ENCODE data around the gene PHACTR2. TPM values are rescaled to one million over a fixed set of nuclear protein-coding genes. Genes with fewer than 3 reads are reported as not detected.

The PHACTR2 gene
- total RNA-seq, 2 experiments from 2014 or later: 19.6 to 25.0 TPM

DNA sequence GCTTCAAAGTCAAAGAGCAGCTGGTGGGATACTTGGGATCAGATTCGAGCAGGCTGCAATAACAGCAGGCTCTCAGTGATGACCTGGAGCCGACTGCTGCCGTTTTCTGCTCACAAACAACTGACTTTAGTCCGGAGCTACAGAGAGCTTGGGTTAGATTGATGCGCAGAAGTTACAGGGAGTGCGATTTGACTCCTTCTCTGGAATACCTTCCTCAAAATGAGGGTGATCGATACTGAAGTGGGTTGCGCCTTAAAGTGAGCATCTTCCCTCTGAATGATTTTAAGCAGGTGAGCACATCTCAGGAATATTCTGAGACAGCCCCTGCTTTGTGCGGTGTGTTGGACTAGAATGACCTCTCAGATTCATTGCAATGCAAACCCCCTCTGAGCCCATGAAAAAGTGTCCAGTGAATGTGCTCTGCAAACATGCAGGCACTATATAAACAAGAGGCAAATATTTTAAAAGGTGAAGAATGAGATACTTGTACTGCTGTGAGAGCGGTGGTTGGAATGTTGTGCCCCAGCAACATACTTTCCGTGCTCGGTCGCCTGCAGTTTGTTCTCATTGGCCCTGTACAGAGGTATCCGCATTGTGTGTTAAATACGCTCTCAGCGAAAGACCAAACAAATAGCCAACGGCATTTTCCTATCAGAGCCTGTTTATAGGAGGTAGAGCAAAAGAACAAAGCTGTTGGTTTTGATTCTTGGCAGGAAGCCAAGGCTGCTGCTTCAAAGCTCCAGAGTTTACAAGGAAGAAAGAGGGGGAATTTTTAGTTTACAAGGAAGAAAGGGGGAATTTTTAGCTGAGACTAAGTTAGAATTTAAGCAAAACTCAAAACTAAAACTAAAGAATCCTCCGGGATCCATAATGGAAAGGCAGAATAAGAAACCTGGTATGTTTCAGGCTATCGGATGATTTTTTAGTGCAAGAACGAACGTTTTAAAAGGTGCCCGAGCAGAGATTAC lies 67.7 kb downstream of the PHACTR2 start:
- ATAC-seq (ENCODE audit: poor library complexity): no peak
- H3K36me3 ChIP-seq (ENCODE audit: insufficient read depth, low read length): no peaks in the 10 kb centered on the region
- Mint-ChIP-seq H3K4me3 (no peak overlapping the region), H3K27ac (no peak overlapping the region), H3K4me1 (ENCODE audit: low read depth) (no peaks in the 10 kb centered on the region), H3K36me3 (ENCODE audit: low read depth) (no peaks in the 10 kb centered on the region), H3K9me3 (no peaks in the 10 kb centered on the region), H3K27me3 (no peaks in the 10 kb centered on the region)
- no peak for TF ChIP-seq CTCF (IDR thresholded peaks at IDR 0.05)
- intact Hi-C loops (cut with DNase I, micrococcal nuclease): no loop called here
- no peaks in the 10 kb centered on the region for H3K4me1 ChIP-seq (ENCODE audit: insufficient read depth, low read length)
- no peaks in the 10 kb centered on the region for H3K27me3 ChIP-seq (ENCODE audit: control insufficient read depth in 1 of 2, insufficient read depth in 2 of 2, low read length in 2 of 2)
- no peak overlapping the region for H3K4me3 ChIP-seq (ENCODE audit: low read length)
- ChIA-PET POLR2A (no interaction called here), CTCF (no interaction called here)
- H3K9me3 ChIP-seq (ENCODE audit: control insufficient read depth in 1 of 2, insufficient read depth in 1 of 2, low read length in 2 of 2): no peaks in the 10 kb centered on the region
- DNase-seq: no peak
- H3K27ac ChIP-seq (ENCODE audit: low read depth in 1 of 2, low read length in 2 of 2): no peak overlapping the region

DNA sequence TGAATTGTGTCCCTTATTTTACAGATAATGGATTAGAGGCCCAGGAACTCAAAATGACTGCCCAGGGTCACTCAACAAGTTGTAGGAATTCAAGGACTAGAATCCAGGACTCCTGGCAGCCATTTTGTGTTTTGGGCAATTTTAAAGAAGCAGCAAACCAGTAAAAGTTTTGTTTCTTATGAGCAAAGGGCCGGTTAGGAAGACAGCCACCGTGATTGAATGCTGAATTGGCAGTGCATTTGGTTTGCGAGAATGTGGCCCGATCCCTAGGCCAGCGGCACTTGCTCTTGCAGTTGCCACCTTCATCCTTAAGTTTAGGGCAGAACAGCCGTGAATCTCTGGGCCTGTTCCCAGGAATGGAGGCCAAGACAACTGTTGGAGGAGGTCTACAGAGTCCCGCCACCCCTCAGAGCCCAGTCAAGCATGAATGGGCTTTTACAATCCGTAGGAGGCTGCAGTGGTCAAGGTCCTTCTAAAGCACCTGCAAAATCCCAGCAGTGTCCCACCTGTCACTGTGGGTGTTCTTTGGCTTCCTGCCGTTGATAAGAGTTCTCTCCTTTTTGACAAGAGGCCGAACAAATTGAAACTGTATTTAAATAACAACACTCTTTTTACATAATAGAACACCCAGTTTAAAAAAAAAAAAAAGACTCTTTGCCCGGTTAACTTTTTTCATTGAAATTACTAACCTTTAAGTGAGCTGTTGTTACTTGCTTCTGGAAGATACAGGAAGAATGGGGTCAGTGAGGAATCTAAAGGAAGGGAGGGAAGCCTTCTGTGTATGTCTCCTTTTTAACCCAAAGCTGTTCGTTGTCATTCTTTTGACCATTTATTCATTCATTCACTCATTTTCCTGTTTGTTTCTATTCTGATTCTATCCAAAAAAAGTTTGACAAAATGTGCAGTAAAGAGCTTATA lies 68.7 kb downstream of the PHACTR2 start:
- H3K4me1 ChIP-seq (ENCODE audit: insufficient read depth, low read length): no peaks in the 10 kb centered on the region
- no peaks in the 10 kb centered on the region for H3K36me3 Mint-ChIP-seq (ENCODE audit: low read depth)
- intact Hi-C loops (cut with DNase I, micrococcal nuclease): no loop called here
- no peaks in the 10 kb centered on the region for H3K36me3 ChIP-seq (ENCODE audit: insufficient read depth, low read length)
- no peak overlapping the region for H3K4me3 ChIP-seq (ENCODE audit: low read length)
- no peak overlapping the region for H3K27ac ChIP-seq (ENCODE audit: low read depth in 1 of 2, low read length in 2 of 2)
- H3K4me3 Mint-ChIP-seq: no peak overlapping the region
- H3K27ac Mint-ChIP-seq: no peak overlapping the region
- no peaks in the 10 kb centered on the region for H3K9me3 Mint-ChIP-seq
- no peak for DNase-seq
- no peaks in the 10 kb centered on the region for H3K4me1 Mint-ChIP-seq (ENCODE audit: low read depth)
- no peaks in the 10 kb centered on the region for H3K27me3 Mint-ChIP-seq
- no peak for TF ChIP-seq CTCF (IDR thresholded peaks at IDR 0.05)
- ChIA-PET POLR2A (no interaction called here), CTCF (no interaction called here)
- ATAC-seq (ENCODE audit: poor library complexity): no peak
- H3K27me3 ChIP-seq (ENCODE audit: control insufficient read depth in 1 of 2, insufficient read depth in 2 of 2, low read length in 2 of 2): no peaks in the 10 kb centered on the region
- H3K9me3 ChIP-seq (ENCODE audit: control insufficient read depth in 1 of 2, insufficient read depth in 1 of 2, low read length in 2 of 2): no peaks in the 10 kb centered on the region

DNA sequence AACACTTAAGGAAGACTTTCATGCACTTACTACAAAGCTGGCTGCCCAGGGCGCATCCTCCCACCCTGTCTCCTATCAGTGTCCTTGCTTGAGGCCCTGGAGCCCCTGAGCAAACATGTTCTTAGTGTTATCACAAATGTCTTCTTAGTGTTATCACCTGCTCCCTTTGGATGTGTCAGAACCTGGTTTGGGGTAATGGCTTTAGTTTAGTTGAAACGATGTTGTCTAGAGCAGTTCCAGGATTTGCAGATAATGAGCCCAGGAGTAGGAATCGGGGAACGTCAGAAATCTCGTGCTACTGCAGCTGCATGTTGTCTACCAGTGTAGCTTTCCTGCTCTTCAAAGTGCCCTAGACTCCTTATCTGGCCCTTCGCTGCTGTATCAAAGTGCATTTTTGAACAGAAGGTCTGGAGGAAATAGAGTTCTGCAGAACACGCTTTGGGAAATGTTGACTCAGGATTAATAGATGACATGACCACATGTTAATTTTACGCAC lies 69.6 kb downstream of the PHACTR2 start:
- Histone ChIP-seq H3K4me3 (ENCODE audit: low read length) (no peak overlapping the region), H3K27me3 (ENCODE audit: control insufficient read depth in 1 of 2, insufficient read depth in 2 of 2, low read length in 2 of 2) (no peaks in the 10 kb centered on the region), H3K36me3 (ENCODE audit: insufficient read depth, low read length) (no peaks in the 10 kb centered on the region), H3K27ac (ENCODE audit: low read depth in 1 of 2, low read length in 2 of 2) (no peak overlapping the region), H3K4me1 (ENCODE audit: insufficient read depth, low read length) (no peaks in the 10 kb centered on the region), H3K9me3 (ENCODE audit: control insufficient read depth in 1 of 2, insufficient read depth in 1 of 2, low read length in 2 of 2) (no peaks in the 10 kb centered on the region)
- Mint-ChIP-seq H3K36me3 (ENCODE audit: low read depth) (no peaks in the 10 kb centered on the region), H3K4me1 (ENCODE audit: low read depth) (no peaks in the 10 kb centered on the region), H3K27me3 (no peaks in the 10 kb centered on the region), H3K4me3 (no peak overlapping the region), H3K9me3 (no peaks in the 10 kb centered on the region), H3K27ac (no peak overlapping the region)
- DNase-seq (no peak), ATAC-seq (ENCODE audit: poor library complexity) (no peak)
- no peak for TF ChIP-seq CTCF (IDR thresholded peaks at IDR 0.05)
- intact Hi-C loops (cut with DNase I, micrococcal nuclease): no loop called here
- CTCF ChIA-PET: no interaction called here
- POLR2A ChIA-PET: no interaction called here

Measured in CD4-positive, alpha-beta T cell (primary cell).